Fibroblast of villous mesenchyme (primary cell): ENCODE data around the gene PET100. TPM values are rescaled to one million over a fixed set of nuclear protein-coding genes. Genes with fewer than 3 reads are reported as not detected.
A peak's percentile ranks its signal among the peaks of the same experiment; 100 is the strongest.

Experiments used
- DNase-seq: peaks from one replicate; pipeline ENCODE4 v3.0.0-alpha.2; 2010; ENCODE audit warnings: low read depth
- H3K4me3 ChIP-seq: 2 replicates; pipeline ENCODE4 v1.5.1; 2011; ENCODE audit warnings: low read depth, mild to moderate bottlenecking, low read length
- CTCF ChIP-seq: IDR thresholded peaks from 2 replicates; pipeline ENCODE4 v1.5.1; 2012; ENCODE audit warnings: low read depth, mild to moderate bottlenecking, low read length; ENCODE audit not compliant: insufficient read depth
- total RNA-seq: library from RNA; depleted of rRNA; stranded (reverse); fragments of >200 nt; gene quantifications from 2 replicates; pipeline ENCODE4 v1.2.3, GENCODE V29; 2012

PET100 gene
- total RNA-seq, 1 donor, result 10.4 TPM

- DNase-seq, result no peak
- H3K4me3 ChIP-seq, result no peak overlapping the region
- TF ChIP-seq CTCF, result no peak
Measured at GRCh38 chr19:7645656-7646425, 16.2 kb downstream of the PET100 start.

DNA sequence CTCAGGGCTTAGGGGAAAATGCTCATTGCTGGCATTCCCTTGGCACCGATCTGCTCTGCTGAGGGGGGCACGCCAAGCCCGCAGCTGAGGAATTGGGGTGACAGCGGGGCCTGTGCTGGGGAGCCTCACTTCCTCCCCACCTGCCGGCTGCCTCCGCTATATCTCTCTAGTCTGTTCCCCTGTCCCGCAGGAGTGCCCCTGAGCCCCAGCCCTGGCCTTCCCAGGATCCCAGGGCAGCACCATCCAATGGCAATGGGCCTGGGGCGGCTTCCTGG, 16.8 kb downstream of the PET100 start:
- no peak overlapping the region for H3K4me3 ChIP-seq
- DNase-seq, result no peak
- no peak for TF ChIP-seq CTCF

DNA sequence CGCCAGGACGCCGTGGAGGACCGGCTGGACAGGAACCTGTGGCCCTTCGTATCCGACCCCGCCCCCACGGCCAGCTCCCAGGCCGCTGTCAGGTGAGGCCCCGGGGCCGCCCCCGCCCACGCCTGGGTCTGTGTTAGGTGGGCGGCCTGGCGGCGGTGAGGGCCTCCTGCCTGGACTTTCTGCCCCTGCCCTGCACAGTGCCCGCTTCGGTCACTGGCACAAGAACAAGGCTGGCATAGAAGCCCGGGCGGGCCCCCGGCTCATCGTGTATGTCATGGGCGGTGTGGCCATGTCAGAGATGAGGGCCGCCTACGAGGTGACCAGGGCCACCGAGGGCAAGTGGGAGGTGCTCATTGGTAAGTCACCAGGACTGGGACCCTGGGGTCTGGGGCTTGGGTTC, 17.6 kb downstream of the PET100 start:
- no peak for DNase-seq
- H3K4me3 ChIP-seq, result no peak overlapping the region
- no peak for TF ChIP-seq CTCF

- no peak for TF ChIP-seq CTCF
- H3K4me3 ChIP-seq, result no peak overlapping the region
- DNase-seq, result no peak
Measured at GRCh38 chr19:7648265-7649014, 18.8 kb downstream of the PET100 start.

DNA sequence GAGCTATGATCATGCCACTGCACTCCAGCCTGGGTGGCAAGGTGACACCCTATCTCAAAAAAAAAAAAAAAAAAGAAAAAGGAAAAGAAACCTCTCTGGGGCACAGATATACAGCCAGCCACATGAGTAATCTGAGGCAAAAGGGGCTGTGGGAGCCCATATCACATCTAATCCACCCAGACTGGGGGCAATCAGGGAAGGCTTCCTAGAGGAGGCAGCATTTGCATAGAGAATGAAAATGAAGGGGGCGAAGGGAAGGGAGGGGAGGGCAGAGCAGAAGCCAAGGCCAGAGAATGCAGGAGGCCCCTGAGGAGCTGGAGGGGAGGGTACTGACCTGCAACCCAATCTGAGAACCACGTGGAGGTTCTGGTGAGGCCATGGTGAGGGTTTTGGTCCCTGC, 20.6 kb downstream of the PET100 start:
- TF ChIP-seq CTCF, result no peak
- no peak for DNase-seq
- no peak overlapping the region for H3K4me3 ChIP-seq

DNA sequence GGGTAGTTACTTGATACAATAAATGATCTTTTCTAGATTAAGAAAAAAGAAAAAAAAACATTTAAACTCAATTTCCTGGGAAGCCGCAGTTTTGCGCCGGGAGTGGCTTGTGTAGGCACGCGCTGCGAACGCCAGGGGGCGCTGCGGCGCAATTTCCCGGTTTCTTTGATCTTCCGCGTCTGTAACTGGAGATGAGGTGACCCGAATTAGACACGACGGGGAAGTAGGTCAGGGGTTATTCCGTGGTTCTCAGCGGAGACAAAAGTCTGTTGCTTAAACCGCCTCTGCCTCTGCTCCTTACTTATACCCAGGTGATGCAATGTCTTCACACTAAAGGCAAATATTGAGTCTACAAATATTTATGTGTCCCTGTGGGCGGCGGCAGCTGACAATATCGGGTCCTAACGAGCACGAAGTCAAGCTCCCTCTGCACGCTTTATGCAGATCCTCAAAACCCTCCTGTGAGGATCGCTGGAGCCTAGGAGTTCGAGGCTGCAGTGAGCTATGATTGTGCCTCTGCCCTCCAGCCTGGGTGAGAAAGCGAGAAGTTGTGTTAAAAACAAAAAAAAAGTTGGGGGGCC, 22.6 kb downstream of the PET100 start:
- DNase-seq, result peak; percentile 88
- peak overlapping the region; percentile 33 for H3K4me3 ChIP-seq
- TF ChIP-seq CTCF, result peak; percentile 88
